Activated gamma-delta T cell (primary cell): ENCODE results near the gene TRAPPC2L.
"Not testable (repeated sequence)": the region's sequence is repeated elsewhere in the genome, so short reads cannot be mapped to it uniquely, and the experiment has no call there.

Source experiments
- DNase-seq: peaks from one replicate; lab custom pipeline; 2025; lab: John Stamatoyannopoulos, UW

Gene TRAPPC2L

GRCh38 chr16:88891083-88891482 is 34.2 kb downstream of the TRAPPC2L start:
- DNase-seq = no peak

GRCh38 chr16:88892065-88892464 is 35.1 kb downstream of the TRAPPC2L start:
- no peak for DNase-seq

- DNase-seq = no peak
These were observed 36.4 kb downstream of the TRAPPC2L start for GRCh38 chr16:88893127-88893968.

GRCh38 chr16:88894266-88894665 is 37.3 kb downstream of the TRAPPC2L start:
- DNase-seq = not testable (repeated sequence)

GRCh38 chr16:88894681-88895300 is 37.9 kb downstream of the TRAPPC2L start:
- DNase-seq = no peak

GRCh38 chr16:88895335-88895734 is 38.4 kb downstream of the TRAPPC2L start:
- no peak for DNase-seq

GRCh38 chr16:88896238-88897070 is 39.5 kb downstream of the TRAPPC2L start:
- no peak for DNase-seq

- DNase-seq = no peak
These were observed 40.9 kb downstream of the TRAPPC2L start for GRCh38 chr16:88897696-88898425.

- DNase-seq = no peak
These were observed 43.2 kb downstream of the TRAPPC2L start for GRCh38 chr16:88899901-88900661.

- DNase-seq = no peak
These were observed 43.7 kb downstream of the TRAPPC2L start for GRCh38 chr16:88900662-88901052.

- DNase-seq = no peak
These were observed 44.9 kb downstream of the TRAPPC2L start for GRCh38 chr16:88901718-88902337.

- no peak for DNase-seq
These were observed 45.8 kb downstream of the TRAPPC2L start for GRCh38 chr16:88902744-88903143.

- no peak for DNase-seq
These were observed 46.3 kb downstream of the TRAPPC2L start for GRCh38 chr16:88903267-88903666.

GRCh38 chr16:88904676-88905365 is 47.9 kb downstream of the TRAPPC2L start:
- no peak for DNase-seq

GRCh38 chr16:88905563-88905962 is 48.6 kb downstream of the TRAPPC2L start:
- no peak for DNase-seq

- no peak for DNase-seq
These were observed 49.1 kb downstream of the TRAPPC2L start for GRCh38 chr16:88906020-88906419.

- DNase-seq = no peak
These were observed 49.7 kb downstream of the TRAPPC2L start for GRCh38 chr16:88906535-88907105.

GRCh38 chr16:88907768-88908167 is 50.8 kb downstream of the TRAPPC2L start:
- no peak for DNase-seq

- no peak for DNase-seq
These were observed 51.4 kb downstream of the TRAPPC2L start for GRCh38 chr16:88908307-88908706.
